Ramos (cell line): ENCODE results near the gene STX1B.

Source experiments
- in situ Hi-C: fragments of 300-500 bp; cut with MboI; formaldehyde crosslinking; loops from one replicate; pipeline ENCODE4 v1.14.3; 2022; ENCODE audit warnings: low sequenced_read_pairs; ENCODE audit not compliant: unreplicated experiment

STX1B gene

GRCh38 chr16:30997725-30998711 is 12.4 kb downstream of the STX1B start:
- in situ Hi-C loops, result loop anchor here (25.0 kb wide), 1 partner anchor 439 kb away; the partner anchor contains the start of genes COX6A2 and ZNF843

DNA sequence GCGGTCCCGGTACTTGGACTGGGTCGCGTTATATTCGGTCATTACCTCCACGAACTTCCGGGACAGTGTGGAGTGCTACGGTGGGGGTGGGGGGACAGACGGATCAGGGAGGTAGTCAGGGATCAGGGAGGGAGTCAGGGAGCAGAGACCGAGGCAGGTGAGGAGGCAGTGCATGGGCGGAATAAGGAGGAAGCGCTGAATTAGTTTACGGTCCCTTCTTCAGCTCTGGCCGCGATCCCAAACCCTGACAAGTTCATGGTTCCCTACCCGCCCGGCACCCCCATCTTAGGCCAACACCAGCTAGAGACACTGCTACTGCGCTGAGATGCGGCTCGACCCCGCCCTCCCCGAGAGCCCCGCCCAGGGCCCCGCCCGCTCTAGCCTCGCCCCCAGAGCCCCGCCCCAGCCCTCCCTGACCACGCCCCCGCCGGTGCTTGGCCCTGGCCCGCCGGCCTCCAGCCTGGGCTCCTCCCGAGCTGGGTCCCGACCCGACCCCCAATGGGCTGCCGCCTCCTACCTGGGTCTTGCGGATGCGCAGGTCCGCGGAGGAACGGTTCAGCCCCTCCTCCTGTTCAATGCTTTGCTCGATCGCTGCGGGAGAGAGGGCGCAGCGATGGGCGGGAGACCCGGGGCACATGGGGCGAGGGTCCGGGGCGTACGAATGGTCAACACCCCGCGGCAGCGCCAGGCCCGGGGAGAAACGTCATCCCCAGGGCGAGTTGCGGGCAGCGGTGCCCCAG is 13.3 kb downstream of the STX1B start:
- in situ Hi-C loops, result loop anchor here (25.0 kb wide), 1 partner anchor 440 kb away; the partner anchor contains the start of genes COX6A2 and ZNF843

DNA sequence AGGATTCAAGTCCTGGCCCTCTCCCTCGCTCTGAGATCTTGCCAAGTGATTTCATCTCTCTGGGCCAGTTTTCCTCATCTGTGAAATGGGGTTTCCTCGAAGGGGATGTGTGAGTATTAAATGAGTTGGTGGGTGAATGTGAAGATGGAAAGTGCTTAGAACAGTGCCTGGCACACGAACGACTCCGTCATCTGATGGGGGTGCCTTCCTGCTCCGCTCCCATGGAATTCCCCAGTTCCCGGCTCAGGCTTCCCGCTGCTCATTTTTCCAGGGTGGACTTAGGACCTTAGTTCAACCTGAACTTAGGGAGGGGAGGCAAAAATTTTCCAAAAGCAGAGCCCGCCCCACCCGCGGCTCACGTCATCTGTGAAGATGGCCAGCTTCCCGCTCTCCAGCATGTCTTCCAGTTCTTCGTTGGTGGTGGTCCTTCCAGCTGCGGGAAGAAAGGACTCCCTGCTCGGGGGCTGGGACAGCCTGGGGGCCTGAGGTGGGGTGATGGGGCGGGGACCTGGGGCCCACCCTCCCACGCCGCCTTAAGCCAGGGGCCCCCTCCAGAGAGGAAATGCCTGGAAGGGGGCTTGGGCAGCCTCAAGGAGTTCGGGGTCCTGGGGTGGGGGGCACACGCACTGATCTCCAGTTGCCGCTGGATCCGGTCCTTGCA is 14.0 kb downstream of the STX1B start:
- in situ Hi-C loops, result loop anchor here (25.0 kb wide), 1 partner anchor 441 kb away; the partner anchor contains the start of genes COX6A2 and ZNF843

DNA sequence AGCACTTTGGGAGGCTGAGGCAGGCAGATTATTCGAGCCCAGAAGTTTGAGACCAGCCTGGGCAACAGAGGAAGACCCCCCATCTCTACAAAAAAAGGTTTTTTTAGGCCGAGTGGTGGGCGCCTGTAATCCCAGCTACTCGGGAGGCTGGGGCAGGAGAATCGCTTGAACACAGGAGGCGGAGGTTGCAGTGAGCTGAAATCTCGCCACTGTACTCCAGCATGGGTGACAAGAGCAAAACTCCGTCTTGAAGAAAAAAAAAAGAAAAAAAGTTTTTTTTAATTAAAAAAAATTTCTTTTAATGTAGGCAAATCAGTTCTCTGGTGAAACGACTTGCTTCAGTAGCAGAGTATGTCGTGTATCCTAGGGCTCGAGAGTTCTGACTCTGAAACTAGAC is 14.5 kb downstream of the STX1B start:
- in situ Hi-C loops, result loop anchor here (25.0 kb wide), 1 partner anchor 441 kb away; the partner anchor contains the start of genes COX6A2 and ZNF843

DNA sequence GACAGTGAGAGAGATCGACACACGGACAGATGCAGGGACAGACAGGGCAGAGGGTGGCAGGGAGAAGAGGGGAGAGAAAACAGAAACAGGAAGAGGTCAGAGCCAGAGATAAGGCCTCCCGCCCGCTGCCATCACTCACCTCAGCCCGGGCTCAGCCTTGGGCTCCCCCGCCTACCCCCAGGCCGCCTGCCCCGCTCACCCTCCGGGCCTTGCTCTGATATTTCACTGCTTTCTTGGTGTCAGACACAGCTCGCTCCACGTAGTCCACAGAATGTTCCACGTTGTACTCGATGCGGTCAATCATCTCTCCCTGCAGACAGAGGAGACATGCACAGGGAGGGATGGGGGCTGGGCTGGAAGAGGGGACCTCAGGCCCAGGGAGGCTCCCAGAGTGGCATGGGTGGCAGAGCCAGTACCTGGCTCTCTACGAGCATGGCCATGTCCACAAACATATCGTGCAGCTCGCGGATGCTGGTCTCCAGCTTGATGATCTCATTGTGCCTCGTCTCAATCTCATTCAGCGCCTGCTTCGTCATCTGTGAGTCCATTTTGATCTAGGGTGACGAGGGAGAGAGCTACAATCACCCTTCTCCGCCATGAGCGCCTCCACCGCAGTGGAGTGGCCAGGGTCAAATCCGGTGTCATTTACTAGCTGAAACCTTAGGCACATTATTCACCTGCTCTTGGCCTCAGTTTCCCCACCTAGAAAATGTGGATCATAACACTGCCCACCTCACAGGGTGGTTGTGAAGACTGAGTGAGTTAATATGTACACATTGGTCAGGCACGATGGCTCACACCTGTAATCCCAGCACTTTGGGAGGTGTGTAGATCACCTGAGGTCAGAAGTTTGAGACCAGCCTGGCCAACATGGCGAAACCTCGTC is 17.3 kb downstream of the STX1B start:
- in situ Hi-C loops, result loop anchor here (25.0 kb wide), 1 partner anchor 444 kb away; the partner anchor contains the start of genes COX6A2 and ZNF843

DNA sequence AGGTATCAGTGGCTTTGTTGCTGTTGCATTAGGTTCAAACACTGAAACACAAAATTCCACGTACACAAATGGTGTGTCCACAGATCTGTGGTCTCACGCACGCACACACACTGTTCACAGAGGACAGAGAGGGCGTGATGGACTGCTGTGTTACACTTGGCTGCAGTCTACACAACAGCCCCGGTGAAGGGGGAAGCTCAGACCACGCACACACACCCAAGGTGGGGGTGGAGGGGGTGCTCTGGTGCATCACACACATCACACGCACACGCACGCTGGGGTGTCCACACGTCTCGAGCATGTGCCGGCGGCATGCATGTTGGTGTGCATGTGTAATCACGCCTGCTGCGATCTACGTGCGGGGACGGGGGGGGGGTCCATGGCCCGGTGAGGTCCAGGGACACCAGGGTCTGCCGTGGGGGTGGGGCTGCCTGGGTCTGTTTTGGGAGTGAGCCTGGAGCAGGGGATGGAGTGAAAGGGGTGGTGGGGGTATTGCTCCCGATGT is 18.1 kb downstream of the STX1B start:
- in situ Hi-C loops, result loop anchor here (25.0 kb wide), 1 partner anchor 445 kb away; the partner anchor contains the start of genes COX6A2 and ZNF843

- in situ Hi-C loops, result loop anchor here (25.0 kb wide), 1 partner anchor 446 kb away; the partner anchor contains the start of genes COX6A2 and ZNF843
These were observed 19.4 kb downstream of the STX1B start for GRCh38 chr16:30991052-30991451.

DNA sequence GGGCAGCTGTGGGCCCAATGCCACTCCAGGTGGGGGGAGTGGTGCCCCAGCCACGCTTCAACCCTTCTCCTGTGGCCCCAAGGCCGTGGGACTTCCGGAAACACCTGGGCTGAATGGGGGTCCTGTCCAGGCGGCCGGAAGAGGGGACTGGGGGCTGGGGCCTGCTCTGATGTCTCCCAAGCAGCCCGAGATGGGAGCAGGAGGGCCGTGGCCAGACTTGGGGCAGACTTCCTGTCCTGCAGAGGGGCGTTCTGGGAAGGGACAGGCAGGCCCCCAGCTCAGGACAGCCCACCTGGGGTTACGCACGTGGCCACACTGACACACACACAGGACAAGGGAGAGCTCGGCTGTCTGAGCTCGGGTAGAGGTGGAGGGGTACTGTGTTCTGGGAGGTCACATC is 20.3 kb downstream of the STX1B start:
- in situ Hi-C loops, result loop anchor here (25.0 kb wide), 1 partner anchor 447 kb away; the partner anchor contains the start of genes COX6A2 and ZNF843

DNA sequence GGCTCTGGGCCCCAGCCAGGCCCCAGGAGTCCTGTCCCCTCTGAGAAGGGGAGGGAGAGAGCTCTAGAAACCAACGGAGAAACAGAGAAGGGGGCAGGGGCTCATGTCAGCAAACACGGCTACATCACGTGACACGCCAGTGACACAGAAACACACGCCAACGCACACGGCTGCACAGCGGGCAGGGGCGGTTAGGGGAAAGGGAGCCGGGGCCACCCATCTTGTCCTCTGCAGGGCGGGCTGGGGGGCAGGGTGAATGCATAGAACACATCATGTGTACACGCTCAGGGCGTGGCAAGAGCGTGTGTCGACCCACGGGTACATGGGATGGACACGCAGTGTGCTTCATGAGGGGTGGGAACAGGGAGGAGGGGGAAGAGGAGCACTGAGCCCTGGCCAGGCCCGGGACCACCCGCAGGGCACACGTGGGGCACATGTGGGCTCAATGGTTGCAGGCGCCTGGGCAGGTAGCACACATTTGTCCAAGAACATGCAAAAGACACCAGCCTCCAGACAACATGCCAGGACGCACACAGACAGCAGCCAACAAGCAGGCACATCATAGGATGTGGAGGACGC is 20.9 kb downstream of the STX1B start:
- in situ Hi-C loops, result loop anchor here (25.0 kb wide), 1 partner anchor 448 kb away; the partner anchor contains the start of genes COX6A2 and ZNF843

GRCh38 chr16:30987581-30988190 is 22.8 kb downstream of the STX1B start:
- in situ Hi-C loops, result loop anchor here (25.0 kb wide), 1 partner anchor 450 kb away; the partner anchor contains the start of genes COX6A2 and ZNF843

- in situ Hi-C loops, result loop anchor here (25.0 kb wide), 1 partner anchor 451 kb away; the partner anchor contains the start of genes COX6A2 and ZNF843
These were observed 24.1 kb downstream of the STX1B start for GRCh38 chr16:30986129-30986991.

- in situ Hi-C loops, result loop anchor here (25.0 kb wide), 1 partner anchor 452 kb away; the partner anchor contains the start of genes COX6A2 and ZNF843
These were observed 24.9 kb downstream of the STX1B start for GRCh38 chr16:30985401-30986128.

GRCh38 chr16:30984669-30985400 is 25.6 kb downstream of the STX1B start, which contains the start of gene HSD3B7:
TSS of gene HSD3B7 (plus strand) at chr16:30985207. CDS start at chr16:30985659, 452 bp downstream.
- in situ Hi-C loops, result loop anchor here (25.0 kb wide), 1 partner anchor 452 kb away; the partner anchor contains the start of genes COX6A2 and ZNF843

GRCh38 chr16:30983898-30984610 is 26.4 kb downstream of the STX1B start:
- in situ Hi-C loops, result loop anchor here (25.0 kb wide), 1 partner anchor 453 kb away; the partner anchor contains the start of genes COX6A2 and ZNF843
